ENCODE results near the gene FBXO24. TPM values are rescaled to one million over a fixed set of nuclear protein-coding genes. Genes with fewer than 3 reads are reported as not detected.

The FBXO24 gene
- total RNA-seq, 1 experiment from 2014 or later, result 0.71 TPM

GRCh38 chr7:100571829-100572116 lies 14.4 kb upstream of the FBXO24 start:
- in situ Hi-C loops (cut with HindIII; ENCODE audit: low pct_unique_long_range_greater_than_20kb, low sequenced_read_pairs), result no loop called here

DNA sequence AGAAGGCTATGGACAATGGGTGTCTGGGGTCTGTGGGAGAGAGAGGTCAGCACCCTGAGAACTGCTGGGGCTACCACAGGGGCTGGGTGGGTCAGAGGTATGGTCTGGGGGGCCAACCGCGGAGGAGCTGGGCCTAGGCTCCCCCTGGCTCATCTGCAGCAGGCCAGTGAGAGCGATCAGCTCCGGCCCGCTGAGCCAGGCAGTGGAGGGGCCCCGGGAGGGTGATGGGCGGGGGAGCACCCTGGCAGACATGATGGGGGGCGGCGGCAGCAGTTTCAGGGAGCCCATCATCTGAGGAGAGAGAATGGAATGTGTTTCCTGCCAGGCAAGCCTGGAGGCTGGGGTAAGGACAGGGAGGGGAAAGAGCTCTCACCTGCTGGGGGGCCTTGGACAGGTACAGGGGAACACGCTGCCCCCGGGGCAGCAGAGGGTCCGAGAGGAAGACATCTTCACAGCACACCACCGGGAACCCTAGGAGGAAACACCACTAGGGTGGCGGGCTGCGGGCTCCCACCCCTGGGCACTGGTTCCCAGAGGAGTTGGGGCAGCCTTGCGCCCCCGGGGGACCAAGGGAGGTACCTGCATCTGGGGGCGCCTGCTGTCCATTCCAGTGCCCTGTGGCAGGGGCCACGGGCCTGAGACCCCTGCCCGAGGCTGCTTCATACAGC lies 13.7 kb upstream of the FBXO24 start:
- in situ Hi-C loops (cut with HindIII; ENCODE audit: low pct_unique_long_range_greater_than_20kb, low sequenced_read_pairs), result no loop called here
- DNase-seq (ENCODE audit: low read depth), result no peak

More at GRCh38 chr7:100571829-100572116, 14.4 kb upstream of the FBXO24 start:
- no peak for DNase-seq (ENCODE audit: low read depth)

- DNase-seq (ENCODE audit: low read depth), result no peak
- in situ Hi-C loops (cut with HindIII; ENCODE audit: low pct_unique_long_range_greater_than_20kb, low sequenced_read_pairs), result no loop called here
These were observed 13.0 kb upstream of the FBXO24 start for GRCh38 chr7:100572949-100573675.

DNA sequence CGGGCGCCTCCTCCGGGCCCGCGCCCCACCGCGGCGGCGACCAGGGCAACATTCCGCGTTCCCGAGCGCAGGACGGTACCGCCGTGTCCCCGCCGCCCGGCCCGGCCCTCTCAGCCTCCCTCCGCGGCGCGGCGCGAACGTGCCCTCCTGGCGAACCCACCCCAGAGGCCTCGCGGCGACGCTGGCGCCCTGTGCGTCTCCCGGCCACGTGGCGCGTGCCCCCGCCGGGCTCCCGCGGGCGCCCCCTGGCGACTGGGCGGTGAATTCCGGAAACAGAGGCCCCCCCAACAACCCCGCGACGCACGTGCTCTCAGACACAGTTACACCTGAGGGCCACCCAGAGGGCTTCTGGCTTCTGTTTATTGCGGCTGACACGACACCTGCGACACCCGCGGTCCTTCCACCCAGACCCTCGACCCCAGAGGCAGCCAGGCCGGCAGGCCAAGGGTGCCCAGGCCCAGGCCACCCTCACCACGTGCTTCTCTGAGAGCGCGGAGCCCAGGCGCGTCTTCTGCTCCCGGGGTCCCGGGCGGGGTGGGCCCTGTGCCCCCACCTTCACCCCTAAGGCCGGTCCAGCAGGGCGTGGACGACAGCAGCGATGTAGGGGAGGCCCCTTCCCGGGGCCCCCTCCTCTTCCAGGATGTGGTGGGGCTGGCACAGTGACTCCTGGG lies 12.3 kb upstream of the FBXO24 start, which contains the start of gene SAP25:
Gene SAP25, minus strand, starts transcription at position 210 of the 671 bp plus-strand sequence. Its CDS starts 158 bp downstream, at position 52.
- no peak for DNase-seq (ENCODE audit: low read depth)
- in situ Hi-C loops (cut with HindIII; ENCODE audit: low pct_unique_long_range_greater_than_20kb, low sequenced_read_pairs), result no loop called here

DNA sequence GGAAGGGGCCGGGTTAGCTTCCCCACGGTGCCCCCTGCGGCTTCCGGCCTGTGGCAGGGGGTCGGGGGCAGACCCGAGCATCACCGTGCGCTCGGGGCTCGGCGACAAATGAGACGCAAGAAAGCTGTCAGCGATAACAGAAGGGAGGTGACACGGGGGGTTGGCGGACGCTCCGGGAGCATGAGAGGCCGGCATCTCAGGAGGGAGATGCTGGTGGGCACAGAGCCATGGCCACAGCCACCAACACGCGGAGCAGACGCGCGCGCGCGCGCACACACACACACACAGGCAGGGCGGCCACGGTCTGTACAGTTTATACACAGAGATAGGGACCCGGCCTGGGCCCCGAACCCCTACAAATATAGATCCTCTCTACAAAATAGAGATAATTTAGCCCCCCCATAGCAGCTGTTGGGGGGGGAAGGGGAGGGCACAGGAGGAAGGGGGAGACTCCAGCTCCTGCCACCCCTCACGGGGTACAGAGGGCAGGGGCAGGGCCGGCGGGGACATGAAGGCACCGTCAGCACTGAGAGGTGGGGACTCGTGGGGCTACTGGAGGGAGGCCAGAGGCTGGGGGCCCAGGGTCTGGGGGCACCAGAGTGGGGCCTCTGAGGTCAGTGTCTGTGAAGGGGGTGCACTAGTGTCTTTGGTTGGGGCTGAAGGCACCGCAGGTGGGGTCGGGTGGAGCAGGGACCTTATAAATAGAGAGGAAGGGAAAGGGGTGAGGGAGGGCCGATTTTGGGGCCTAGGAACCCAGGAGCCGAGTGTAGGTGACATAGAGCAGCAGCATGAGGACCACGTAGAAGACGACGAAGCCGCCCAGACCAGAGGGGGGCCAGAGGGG lies 11.5 kb upstream of the FBXO24 start:
- in situ Hi-C loops (cut with HindIII; ENCODE audit: low pct_unique_long_range_greater_than_20kb, low sequenced_read_pairs), result no loop called here

DNA sequence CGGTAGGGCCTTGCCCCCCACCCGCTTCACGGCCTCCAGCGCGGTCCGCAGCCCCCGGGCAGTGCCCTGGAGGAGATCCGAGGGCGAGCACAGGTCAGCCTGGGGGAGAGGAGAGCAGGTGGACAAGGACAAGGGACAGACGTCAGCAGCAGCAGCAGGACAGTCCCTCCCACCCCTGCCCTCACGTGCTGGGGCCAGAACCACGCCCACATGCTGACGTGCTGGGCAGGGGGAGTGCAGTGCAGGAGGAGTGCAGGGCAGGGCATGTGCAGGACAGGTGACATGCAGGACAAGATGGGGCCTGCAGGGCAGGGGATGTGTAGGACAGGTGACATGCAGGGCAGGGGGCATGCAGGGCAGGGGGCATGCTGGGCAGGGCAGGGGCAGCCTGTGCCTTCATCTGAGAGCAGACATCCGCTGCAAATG lies 10.9 kb upstream of the FBXO24 start:
- no peak for DNase-seq (ENCODE audit: low read depth)
- in situ Hi-C loops (cut with HindIII; ENCODE audit: low pct_unique_long_range_greater_than_20kb, low sequenced_read_pairs), result no loop called here

More for the DNA sequence above, 11.5 kb upstream of the FBXO24 start:
- DNase-seq (ENCODE audit: low read depth), result no peak

DNA sequence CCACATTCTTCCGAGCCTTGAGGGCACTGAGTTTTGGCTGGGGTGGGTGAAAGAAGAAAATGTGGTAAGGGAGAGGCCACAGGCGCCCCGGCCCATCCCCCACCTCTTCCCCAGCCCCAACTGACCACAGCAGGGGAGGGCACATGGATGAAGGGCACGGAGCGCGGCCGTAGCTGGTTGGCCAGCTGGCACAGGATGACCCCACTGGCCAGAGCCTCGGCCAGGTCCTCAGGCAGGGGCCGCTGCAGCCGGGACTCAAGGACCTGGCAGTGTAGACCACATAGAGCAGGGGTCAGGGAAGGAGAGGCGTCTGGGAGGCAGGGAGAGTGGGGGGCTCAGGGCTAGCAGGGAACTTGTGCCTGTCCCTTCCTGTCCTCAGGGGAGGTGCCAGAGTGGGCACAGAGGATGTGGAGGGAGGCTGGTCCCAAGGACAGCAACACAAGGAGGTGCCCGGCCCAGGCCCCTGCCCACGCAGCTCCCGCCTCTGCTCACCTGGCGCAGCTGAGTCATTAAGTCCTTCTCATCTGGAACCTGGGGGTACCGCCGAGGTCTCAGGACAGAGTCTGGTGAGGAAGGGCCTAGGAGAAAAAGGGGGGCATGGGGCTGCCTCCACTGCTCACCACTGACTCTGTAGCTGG lies 10.3 kb upstream of the FBXO24 start:
- DNase-seq (ENCODE audit: low read depth), result no peak
- in situ Hi-C loops (cut with HindIII; ENCODE audit: low pct_unique_long_range_greater_than_20kb, low sequenced_read_pairs), result no loop called here

- in situ Hi-C loops (cut with HindIII; ENCODE audit: low pct_unique_long_range_greater_than_20kb, low sequenced_read_pairs), result no loop called here
- no peak for DNase-seq (ENCODE audit: low read depth)
These were observed 9.6 kb upstream of the FBXO24 start for GRCh38 chr7:100576384-100576993.

GRCh38 chr7:100577103-100577502 lies 9.0 kb upstream of the FBXO24 start:
- in situ Hi-C loops (cut with HindIII; ENCODE audit: low pct_unique_long_range_greater_than_20kb, low sequenced_read_pairs), result no loop called here
- DNase-seq (ENCODE audit: low read depth), result no peak

DNA sequence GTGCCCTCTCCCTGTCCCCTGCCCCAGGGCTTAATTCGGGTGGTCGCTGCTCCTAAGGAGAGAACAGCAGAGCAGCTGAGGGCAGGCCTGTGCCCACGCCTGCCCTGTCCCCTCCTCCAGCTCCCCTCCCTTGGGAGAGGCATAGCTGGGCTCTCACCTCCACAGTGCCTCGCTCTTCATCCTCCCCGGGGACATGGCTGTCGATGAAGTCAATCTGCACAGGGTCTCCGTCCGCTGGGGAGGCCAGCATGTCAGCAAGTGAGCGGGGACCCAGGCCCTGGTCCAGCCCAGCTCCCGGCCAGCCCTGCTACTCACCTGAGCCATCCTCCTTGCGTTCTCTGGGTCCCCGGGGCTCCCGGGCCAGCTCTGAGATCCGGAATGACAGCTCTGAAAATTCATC lies 8.6 kb upstream of the FBXO24 start:
- in situ Hi-C loops (cut with HindIII; ENCODE audit: low pct_unique_long_range_greater_than_20kb, low sequenced_read_pairs), result no loop called here
- DNase-seq (ENCODE audit: low read depth), result no peak

GRCh38 chr7:100578246-100579183 lies 7.6 kb upstream of the FBXO24 start:
- no peak for DNase-seq (ENCODE audit: low read depth)
- in situ Hi-C loops (cut with HindIII; ENCODE audit: low pct_unique_long_range_greater_than_20kb, low sequenced_read_pairs), result no loop called here

DNA sequence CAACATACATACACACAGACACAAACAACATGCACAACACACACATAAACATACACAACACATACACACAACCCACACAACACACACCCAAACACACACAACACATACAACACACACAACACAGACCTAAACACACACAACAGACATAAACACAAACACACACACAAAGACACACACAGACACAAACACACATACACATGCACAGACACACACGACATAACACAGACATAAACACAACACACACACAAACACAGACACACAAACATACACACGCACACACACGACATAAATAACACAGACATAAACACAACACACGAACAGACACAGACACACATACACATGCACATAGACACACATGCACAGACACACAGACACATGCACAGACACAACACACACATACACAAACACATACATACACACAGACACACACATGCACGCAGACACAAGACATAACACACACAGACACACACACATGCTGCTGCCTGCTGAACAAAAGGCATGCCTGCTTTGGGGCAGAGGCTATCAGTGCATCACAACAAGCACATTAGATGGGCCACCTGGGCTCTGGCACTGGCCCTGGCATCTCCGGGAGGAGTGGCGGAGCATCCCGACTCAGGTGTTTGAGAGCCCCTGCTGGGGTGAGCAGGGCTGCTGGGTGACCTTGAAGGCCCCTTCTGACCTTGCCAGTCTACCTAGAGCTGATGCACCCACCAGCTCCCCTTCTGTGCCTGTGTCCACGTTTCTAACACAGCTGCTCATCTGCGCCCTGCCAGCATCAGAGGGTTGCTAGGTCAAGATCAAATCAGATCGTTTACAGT lies 5.5 kb upstream of the FBXO24 start:
- in situ Hi-C loops (cut with HindIII; ENCODE audit: low pct_unique_long_range_greater_than_20kb, low sequenced_read_pairs), result no loop called here
- no peak for DNase-seq (ENCODE audit: low read depth)

DNA sequence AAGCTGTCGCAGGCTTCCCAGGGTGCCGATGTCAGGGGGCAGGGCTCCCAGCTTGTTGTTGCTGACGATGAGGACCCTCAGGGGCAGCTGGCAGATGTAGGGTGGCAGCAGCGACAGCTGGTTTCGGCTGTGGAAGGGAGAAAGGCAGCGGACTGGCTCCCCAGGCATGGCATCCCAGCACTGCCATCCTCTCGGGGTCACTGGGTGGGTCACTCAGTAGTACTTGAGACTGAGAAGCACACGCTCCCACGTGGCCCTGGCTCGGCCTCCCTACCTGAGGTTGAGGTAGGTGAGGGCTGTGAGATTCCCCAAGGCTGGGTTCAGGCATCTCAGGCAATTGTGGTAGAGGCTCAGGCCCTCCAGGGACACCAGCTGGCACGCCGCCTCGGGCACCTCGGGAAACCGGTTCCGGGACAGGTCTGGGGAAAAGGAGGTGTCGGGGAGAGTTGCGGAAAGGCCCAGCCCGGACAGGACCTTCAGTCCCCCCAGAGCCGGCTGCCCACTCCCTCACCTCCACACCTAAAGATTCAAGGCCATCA lies 4.0 kb upstream of the FBXO24 start:
- no peak for DNase-seq (ENCODE audit: low read depth)
- in situ Hi-C loops (cut with HindIII; ENCODE audit: low pct_unique_long_range_greater_than_20kb, low sequenced_read_pairs), result no loop called here

DNA sequence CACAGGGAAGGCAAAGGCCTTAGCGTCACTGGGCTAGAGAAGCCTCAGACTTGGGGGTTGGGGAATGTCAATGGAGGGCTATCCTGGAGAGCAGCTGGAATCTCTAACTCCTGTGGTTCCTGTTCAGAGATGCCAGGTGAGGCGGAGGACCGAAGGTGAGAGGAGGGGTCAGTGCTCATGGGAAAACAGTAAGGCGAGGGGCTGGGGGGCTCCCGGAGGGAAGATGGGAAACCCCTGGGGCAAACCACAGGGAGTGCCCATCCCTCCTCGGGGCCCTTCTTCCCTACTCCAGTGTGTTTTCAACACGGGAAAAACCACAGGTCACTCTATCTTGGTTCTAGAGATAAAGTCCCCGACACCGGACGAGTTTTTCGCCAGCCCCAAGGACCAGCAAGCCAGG lies 3.5 kb upstream of the FBXO24 start:
- in situ Hi-C loops (cut with HindIII; ENCODE audit: low pct_unique_long_range_greater_than_20kb, low sequenced_read_pairs), result no loop called here
- DNase-seq (ENCODE audit: low read depth), result no peak

GRCh38 chr7:100583132-100584053 lies 2.7 kb upstream of the FBXO24 start:
- DNase-seq (ENCODE audit: low read depth), result no peak
- in situ Hi-C loops (cut with HindIII; ENCODE audit: low pct_unique_long_range_greater_than_20kb, low sequenced_read_pairs), result no loop called here

Measured in Caki2 (cell line).